GM21423 (cell line): ENCODE data around the gene HSFX1.

Experiments
- ATAC-seq: cut with Tn5 transposase; IDR thresholded peaks from one replicate; pipeline ENCODE4 v1.9.1; 2021; ENCODE audit warnings: mild to moderate bottlenecking, moderate library complexity; ENCODE audit not compliant: unreplicated experiment

The HSFX1 gene

DNA sequence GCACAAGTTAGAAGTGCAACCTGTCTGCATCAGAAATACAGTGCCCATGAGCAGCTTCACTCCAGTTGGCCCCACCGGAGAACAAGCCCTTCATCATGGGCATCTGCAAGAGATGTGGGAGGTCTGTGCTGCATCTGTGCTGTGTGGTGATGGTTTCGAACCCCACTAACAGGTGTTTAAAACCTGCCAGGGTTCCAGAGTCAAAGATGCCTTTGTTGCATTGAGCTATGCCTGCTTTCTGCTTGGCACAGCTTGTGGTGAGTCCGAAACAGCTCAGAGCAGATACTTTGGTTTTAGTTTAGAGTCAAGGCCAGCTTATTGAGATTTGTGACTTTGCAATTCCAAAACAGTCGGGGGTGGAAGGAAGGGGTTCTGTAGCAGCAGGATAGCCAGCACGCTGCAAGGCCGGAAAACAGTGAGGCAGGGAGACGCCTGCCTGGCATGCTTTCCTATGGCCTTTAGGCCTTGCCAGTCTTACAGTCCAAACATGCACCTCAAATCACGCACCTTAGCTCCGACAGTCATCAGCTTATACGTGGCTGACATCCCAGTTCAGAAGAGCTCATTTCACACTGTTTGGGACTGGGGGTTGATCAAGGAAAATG is 29.7 kb downstream of the HSFX1 start:
- ATAC-seq = no peak

GRCh38 chrX:149804102-149804501 is 30.2 kb downstream of the HSFX1 start:
- ATAC-seq = no peak

- no peak for ATAC-seq
Measured at GRCh38 chrX:149807747-149808458, 34.0 kb downstream of the HSFX1 start.

- ATAC-seq = no peak
Measured at GRCh38 chrX:149818652-149819051, 44.8 kb downstream of the HSFX1 start.

DNA sequence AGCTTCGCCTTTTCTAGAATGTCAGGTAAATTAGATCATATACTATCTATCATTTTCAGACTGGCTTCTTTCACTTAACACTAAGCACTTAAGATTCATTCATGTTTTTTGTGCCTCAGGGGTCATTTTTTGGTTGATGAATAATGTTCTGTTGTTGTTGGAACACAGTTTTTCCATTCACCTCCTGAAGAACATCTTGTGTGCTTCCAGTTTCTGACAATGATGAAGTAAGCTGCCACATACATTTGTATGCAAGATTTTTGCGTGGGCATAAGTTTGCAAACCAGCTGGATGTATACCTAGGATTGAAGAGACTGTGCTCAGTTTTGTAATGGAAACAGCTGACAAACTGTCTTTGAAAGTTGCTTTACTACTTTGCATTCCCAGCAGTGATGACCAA is 45.5 kb downstream of the HSFX1 start:
- ATAC-seq = no peak

- ATAC-seq = no peak
Measured at GRCh38 chrX:149825424-149825823, 51.6 kb downstream of the HSFX1 start.
